Body of pancreas (tissue), 4 donors: ENCODE results near the gene FGF10.

ENCODE experiments used
- POLR2A ChIP-seq, 3 donors: fragments of 450-650 bp; IDR thresholded peaks; one replicate each; pipeline ENCODE4 v1.6.1; 2016; ENCODE audit warnings: antibody characterized with exemption in 3 of 3, mild to moderate bottlenecking in 2 of 3
- TF ChIP-seq, protein P1 (sequence below), 7 experiments: fragments of 450-650 bp in 4 of 7; fragments of 200-600 bp in 3 of 7; sonication (generic) in 3 of 7; IDR thresholded peaks; one replicate each; pipeline ENCODE4 v1.5.1; 2016 to 2019; ENCODE audit warnings: antibody characterized with exemption in 7 of 7

- TF ChIP-seq, protein P1, sequence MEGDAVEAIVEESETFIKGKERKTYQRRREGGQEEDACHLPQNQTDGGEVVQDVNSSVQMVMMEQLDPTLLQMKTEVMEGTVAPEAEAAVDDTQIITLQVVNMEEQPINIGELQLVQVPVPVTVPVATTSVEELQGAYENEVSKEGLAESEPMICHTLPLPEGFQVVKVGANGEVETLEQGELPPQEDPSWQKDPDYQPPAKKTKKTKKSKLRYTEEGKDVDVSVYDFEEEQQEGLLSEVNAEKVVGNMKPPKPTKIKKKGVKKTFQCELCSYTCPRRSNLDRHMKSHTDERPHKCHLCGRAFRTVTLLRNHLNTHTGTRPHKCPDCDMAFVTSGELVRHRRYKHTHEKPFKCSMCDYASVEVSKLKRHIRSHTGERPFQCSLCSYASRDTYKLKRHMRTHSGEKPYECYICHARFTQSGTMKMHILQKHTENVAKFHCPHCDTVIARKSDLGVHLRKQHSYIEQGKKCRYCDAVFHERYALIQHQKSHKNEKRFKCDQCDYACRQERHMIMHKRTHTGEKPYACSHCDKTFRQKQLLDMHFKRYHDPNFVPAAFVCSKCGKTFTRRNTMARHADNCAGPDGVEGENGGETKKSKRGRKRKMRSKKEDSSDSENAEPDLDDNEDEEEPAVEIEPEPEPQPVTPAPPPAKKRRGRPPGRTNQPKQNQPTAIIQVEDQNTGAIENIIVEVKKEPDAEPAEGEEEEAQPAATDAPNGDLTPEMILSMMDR (IDR thresholded peaks at IDR 0.05), result no peak
- no peak for TF ChIP-seq POLR2A (IDR thresholded peaks at IDR 0.05)
These were observed 121.3 kb downstream of the FGF10 start for GRCh38 chr5:44267909-44268308.
